ENCODE measurements around the gene COX18.

COX18 gene

GRCh38 chr4:73053076-73053475, 16.4 kb downstream of the COX18 start:
- FAIRE-seq: no peak

GRCh38 chr4:73051625-73052024, 17.9 kb downstream of the COX18 start:
- FAIRE-seq: no peak

GRCh38 chr4:73045879-73046278, 23.6 kb downstream of the COX18 start:
- no peak for FAIRE-seq

GRCh38 chr4:73037057-73037456, 32.5 kb downstream of the COX18 start:
- FAIRE-seq: no peak

GRCh38 chr4:73036123-73036522, 33.4 kb downstream of the COX18 start:
- no peak for FAIRE-seq

- no peak for FAIRE-seq
These were observed 34.6 kb downstream of the COX18 start for GRCh38 chr4:73034896-73035295.

GRCh38 chr4:73028621-73029020, 40.9 kb downstream of the COX18 start:
- no peak for FAIRE-seq

- FAIRE-seq: no peak
These were observed 47.9 kb downstream of the COX18 start for GRCh38 chr4:73021634-73022033.

- peak; percentile 81 for FAIRE-seq
These were observed 50.0 kb downstream of the COX18 start for GRCh38 chr4:73019462-73020047.

GRCh38 chr4:73018595-73018994, 50.9 kb downstream of the COX18 start:
- no peak for FAIRE-seq

- no peak for FAIRE-seq
These were observed 56.2 kb downstream of the COX18 start for GRCh38 chr4:73013310-73013709.

- FAIRE-seq: no peak
These were observed 56.8 kb downstream of the COX18 start for GRCh38 chr4:73012673-73013072.

GRCh38 chr4:73011629-73011985, 57.9 kb downstream of the COX18 start:
- FAIRE-seq: no peak

- no peak for FAIRE-seq
These were observed 58.5 kb downstream of the COX18 start for GRCh38 chr4:73010789-73011628.

GRCh38 chr4:73007526-73008100, 61.9 kb downstream of the COX18 start:
- no peak for FAIRE-seq

GRCh38 chr4:73006286-73006990, 63.1 kb downstream of the COX18 start:
- FAIRE-seq: no peak

- FAIRE-seq: no peak
These were observed 64.0 kb downstream of the COX18 start for GRCh38 chr4:73005514-73005913.
